GM21619 (cell line): ENCODE measurements around the gene RGL3.
A peak's percentile ranks its signal among the peaks of the same experiment; 100 is the strongest.
"Not testable (repeated sequence)": the region's sequence is repeated elsewhere in the genome, so short reads cannot be mapped to it uniquely, and the experiment has no call there.

Source experiments
- ATAC-seq: cut with Tn5 transposase; IDR thresholded peaks from one replicate; pipeline ENCODE4 v1.9.1; 2021; ENCODE audit not compliant: unreplicated experiment

RGL3 gene

DNA sequence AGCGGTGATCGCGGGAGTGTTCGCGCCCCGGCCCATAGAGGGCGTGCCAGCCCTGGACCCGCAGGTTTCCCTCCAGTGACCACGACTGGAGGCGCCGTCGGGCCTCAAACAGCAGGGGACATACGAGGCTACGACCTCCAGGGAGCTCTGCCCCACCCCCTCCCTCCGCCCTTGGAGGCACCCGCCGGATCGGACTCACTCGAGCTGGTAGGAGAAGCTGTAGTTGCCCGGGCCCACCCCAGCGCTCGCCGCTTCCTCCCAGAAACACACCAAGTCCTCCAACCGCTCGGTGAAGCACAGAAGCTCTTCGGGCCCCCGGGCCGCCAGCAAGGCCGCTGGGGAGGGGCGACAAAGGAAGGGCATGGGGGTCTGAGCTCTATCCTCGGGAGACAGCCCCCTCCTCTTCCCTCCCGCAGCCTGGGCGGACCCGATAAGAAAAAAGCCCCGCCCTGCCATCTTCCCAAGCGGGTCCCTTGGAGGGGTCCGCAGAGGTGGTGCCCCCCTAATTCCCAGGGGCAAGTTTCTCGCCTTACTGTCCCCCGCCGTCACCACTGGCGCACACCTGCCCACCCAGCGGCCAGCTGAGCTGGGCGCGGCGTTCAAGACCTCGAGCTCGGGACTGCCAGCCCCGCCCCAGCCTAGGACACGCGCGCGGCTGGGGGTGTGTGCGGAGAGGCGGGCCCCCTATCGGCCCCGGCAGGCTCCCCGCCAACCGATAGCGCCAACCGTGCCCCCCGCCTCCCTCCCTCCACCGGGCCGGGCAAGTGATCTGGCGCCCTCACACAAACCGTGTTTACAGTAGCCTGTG is 36.0 kb downstream of the RGL3 start:
- ATAC-seq = no peak

- peak; percentile 68 for ATAC-seq
Measured at GRCh38 chr19:11380653-11381537, 38.2 kb downstream of the RGL3 start.

- ATAC-seq = no peak
Measured at GRCh38 chr19:11379857-11380350, 39.2 kb downstream of the RGL3 start.

DNA sequence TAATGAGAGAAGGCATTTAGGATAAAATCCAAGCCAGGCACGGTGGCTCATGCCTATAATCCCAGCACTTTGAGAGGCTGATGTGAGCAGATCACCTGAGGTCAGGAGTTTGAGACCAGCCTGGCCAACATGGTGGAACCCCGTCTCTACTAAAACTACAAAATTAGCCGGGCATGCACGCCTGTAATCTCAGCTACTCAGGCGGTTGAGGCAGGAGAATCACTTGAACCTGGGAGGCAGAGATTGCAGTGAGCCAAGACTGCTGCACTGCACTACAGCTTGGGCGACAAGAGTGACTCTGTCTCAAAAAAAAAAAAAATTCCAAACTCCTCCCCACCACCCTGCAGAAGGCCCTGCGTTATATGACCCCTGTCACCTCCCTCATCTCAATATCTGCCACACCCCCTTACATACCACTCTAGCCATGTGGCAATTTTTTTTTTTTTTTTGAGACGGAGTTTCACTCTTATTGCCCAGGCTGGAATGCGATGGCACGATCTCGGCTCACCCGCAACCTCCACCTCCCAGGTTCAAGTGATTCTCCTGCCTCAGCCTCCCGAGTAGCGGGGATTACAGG is 39.8 kb downstream of the RGL3 start:
- not testable (repeated sequence) for ATAC-seq

GRCh38 chr19:11378319-11379189 is 40.6 kb downstream of the RGL3 start:
- ATAC-seq = no peak

DNA sequence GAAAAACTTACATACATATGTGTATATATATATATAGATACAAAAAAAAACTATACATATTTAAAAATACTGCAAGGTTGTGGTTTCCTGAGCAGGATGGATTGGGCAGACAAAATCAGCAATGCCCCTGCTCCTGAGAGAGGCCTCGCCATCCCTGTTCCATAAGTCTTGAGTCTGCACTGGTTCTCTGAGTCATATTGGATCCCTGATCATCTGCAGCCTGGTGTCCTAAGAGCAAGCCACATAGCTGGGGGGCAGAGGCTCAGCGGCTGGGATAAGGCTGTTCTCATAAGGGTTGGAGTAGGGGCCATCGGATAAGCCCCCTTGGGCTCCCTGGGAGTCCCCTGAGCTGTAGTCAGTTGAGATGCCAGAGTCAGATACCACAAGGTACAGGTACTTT is 41.4 kb downstream of the RGL3 start:
- ATAC-seq = no peak

GRCh38 chr19:11377237-11377636 is 41.9 kb downstream of the RGL3 start:
- ATAC-seq = no peak

GRCh38 chr19:11375143-11375948 is 43.8 kb downstream of the RGL3 start:
- ATAC-seq = no peak

- ATAC-seq = peak; percentile 80
Measured at GRCh38 chr19:11374433-11375142, 44.5 kb downstream of the RGL3 start, which contains the start of gene SWSAP1. TSS of gene SWSAP1 (plus strand) at chr19:11374666. CDS start at chr19:11374681, 15 bp downstream.

DNA sequence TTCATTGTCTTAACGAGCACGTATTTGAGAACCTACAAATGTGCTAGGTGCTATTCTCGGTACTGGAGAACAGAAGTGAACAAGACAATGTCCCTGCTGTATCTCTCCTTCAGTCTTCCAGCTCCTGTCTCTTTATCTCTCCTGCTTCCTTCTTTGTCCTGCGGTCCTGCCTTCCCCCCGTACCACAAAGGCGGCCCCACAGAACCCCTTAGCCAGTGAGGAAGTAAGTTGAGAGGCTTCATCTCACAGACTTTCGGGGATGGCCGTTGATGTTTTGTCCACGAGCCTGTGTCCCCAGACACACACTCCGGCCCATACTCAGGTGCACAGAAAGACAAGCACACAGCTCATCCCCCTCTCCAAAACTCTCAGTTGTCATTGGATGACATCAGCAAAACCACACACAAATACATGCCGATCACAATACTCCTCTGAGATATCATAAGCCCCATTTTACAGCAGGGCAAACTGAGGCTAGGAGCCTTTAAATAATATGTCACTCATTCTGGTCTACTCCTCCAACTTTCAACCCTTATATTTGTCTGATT is 45.2 kb downstream of the RGL3 start:
- no peak for ATAC-seq

GRCh38 chr19:11373166-11373884 is 45.8 kb downstream of the RGL3 start:
- no peak for ATAC-seq

DNA sequence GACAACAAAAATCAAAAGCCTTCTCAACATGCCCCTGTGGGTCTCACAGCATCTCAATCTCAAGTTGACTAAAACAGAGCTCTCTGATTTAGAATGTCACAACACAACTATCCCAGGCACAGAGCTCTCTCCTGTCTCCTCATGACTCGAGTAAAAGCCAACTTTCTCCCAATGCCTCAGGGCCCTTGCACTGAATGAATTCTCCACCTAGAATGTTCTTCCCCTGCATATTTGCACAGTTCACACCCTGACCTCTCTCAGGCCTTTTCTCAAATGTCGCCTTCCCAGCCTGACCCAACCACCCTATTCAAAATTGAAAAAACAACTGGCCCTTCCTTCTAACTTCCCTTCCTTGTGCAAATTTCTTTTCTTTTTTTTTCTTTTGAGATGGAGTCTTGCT is 48.4 kb downstream of the RGL3 start:
- no peak for ATAC-seq

GRCh38 chr19:11367528-11367927 is 51.6 kb downstream of the RGL3 start:
- ATAC-seq = no peak

GRCh38 chr19:11365557-11366117 is 53.5 kb downstream of the RGL3 start:
- ATAC-seq = no peak

GRCh38 chr19:11364935-11365334 is 54.2 kb downstream of the RGL3 start:
- no peak for ATAC-seq

DNA sequence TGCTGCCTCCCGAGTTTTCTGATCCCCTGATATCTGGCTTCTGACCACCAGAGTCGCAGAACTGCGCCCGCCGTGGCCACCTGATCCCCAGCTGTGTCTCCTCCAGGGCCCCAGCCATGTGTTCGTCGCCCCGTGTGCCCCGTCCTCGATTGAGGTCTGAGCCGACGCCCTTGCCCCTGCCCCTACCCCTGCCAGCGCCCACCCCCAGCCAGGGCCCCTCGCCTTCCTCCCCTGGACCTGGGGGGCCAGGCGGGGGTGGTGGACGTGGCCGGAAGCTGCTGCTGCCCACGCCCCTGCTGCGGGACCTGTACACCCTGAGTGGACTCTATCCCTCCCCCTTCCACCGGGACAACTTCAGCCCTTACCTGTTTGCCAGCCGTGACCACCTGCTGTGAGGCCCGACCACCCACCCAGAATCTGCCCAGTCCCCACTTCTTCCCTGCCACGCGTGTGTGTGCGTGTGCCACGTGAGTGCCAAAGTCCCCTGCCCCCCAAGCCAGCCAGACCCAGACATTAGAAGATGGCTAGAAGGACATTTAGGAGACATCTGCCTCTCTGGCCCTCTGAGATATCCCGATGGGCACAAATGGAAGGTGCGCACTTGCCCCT is 54.7 kb downstream of the RGL3 start:
- ATAC-seq = no peak

- no peak for ATAC-seq
Measured at GRCh38 chr19:11363881-11364280, 55.2 kb downstream of the RGL3 start.
